NT2/D1 (cell line): ENCODE results near the gene LSMEM2.
A peak's percentile ranks its signal among the peaks of the same experiment; 100 is the strongest.

Experiments
- DNase-seq: peaks from one replicate; pipeline ENCODE4 v3.0.0-alpha.2; 2011; ENCODE audit warnings: low read depth, low spot score
- H3K27me3 ChIP-seq: 2 replicates; pipeline ENCODE4 v1.6.0; 2011; ENCODE audit warnings: mild to moderate bottlenecking; ENCODE audit not compliant: insufficient read length, insufficient read depth
- H3K36me3 ChIP-seq: 2 replicates; pipeline ENCODE4 v1.6.1; 2011; ENCODE audit warnings: mild to moderate bottlenecking, low read length, mixed read lengths; ENCODE audit not compliant: insufficient read depth, insufficient read length
- H3K4me1 ChIP-seq: 2 replicates; pipeline ENCODE4 v1.5.1; 2011; ENCODE audit not compliant: insufficient read depth, insufficient read length
- H3K4me3 ChIP-seq: 2 replicates; pipeline ENCODE4 v1.5.1; 2011; ENCODE audit warnings: low read depth; ENCODE audit not compliant: insufficient read length
- H3K9ac ChIP-seq: 2 replicates; pipeline ENCODE4 v1.6.0; 2011; ENCODE audit warnings: low read depth; ENCODE audit not compliant: insufficient read length
- H3K9me3 ChIP-seq: 2 replicates; pipeline ENCODE4 v1.5.1; 2011; ENCODE audit warnings: mild to moderate bottlenecking, low read length; ENCODE audit not compliant: insufficient read depth
- SUZ12 ChIP-seq: IDR thresholded peaks from 2 replicates; pipeline ENCODE4 v1.6.1; 2011; ENCODE audit not compliant: insufficient read length, insufficient read depth; ENCODE audit errors: extremely low read depth
- YY1 ChIP-seq: IDR thresholded peaks from 2 replicates; pipeline ENCODE4 v1.6.1; 2011; ENCODE audit not compliant: insufficient read length, insufficient read depth
- ZNF274 ChIP-seq: IDR thresholded peaks from 2 replicates; pipeline ENCODE4 v1.6.1; 2011; ENCODE audit warnings: mild to moderate bottlenecking, low read depth, low read length

Gene LSMEM2

GRCh38 chr3:50262778-50263177 is 16.1 kb upstream of the LSMEM2 start:
- no peak for TF ChIP-seq SUZ12
- TF ChIP-seq ZNF274, result no peak
- no peak for TF ChIP-seq YY1
- no peaks in the 10 kb centered on the region for H3K9me3 ChIP-seq
- no peak overlapping the region for H3K4me3 ChIP-seq
- H3K9ac ChIP-seq, result peak overlapping the region; percentile 34
- no peak for DNase-seq
- peaks cover 63% of the 10 kb centered on the region for H3K4me1 ChIP-seq
- no peaks in the 10 kb centered on the region for H3K27me3 ChIP-seq
- H3K36me3 ChIP-seq, result peaks cover 22% of the 10 kb centered on the region

- TF ChIP-seq SUZ12 (no peak), YY1 (no peak), ZNF274 (no peak)
- H3K9ac ChIP-seq, result peak overlapping the region; percentile 92
These were observed 15.2 kb upstream of the LSMEM2 start for GRCh38 chr3:50263478-50264382.

GRCh38 chr3:50264383-50264963 is 14.4 kb upstream of the LSMEM2 start:
- Histone ChIP-seq H3K36me3 (peaks cover 6% of the 10 kb centered on the region), H3K27me3 (no peaks in the 10 kb centered on the region), H3K4me1 (peaks cover 64% of the 10 kb centered on the region), H3K9me3 (no peaks in the 10 kb centered on the region), H3K9ac (peak overlapping the region; percentile 92), H3K4me3 (peak overlapping the region; percentile 1)
- TF ChIP-seq SUZ12 (no peak), YY1 (no peak), ZNF274 (no peak)
- DNase-seq, result peak; percentile 99

More at GRCh38 chr3:50263478-50264382, 15.2 kb upstream of the LSMEM2 start:
- DNase-seq, result no peak
- peak overlapping the region; percentile 1 for H3K4me3 ChIP-seq
- H3K27me3 ChIP-seq, result no peaks in the 10 kb centered on the region
- peaks cover 13% of the 10 kb centered on the region for H3K36me3 ChIP-seq
- H3K9me3 ChIP-seq, result no peaks in the 10 kb centered on the region
- H3K4me1 ChIP-seq, result peaks cover 67% of the 10 kb centered on the region

GRCh38 chr3:50264964-50265485 is 13.9 kb upstream of the LSMEM2 start:
- H3K9me3 ChIP-seq, result no peaks in the 10 kb centered on the region
- peaks cover 65% of the 10 kb centered on the region for H3K4me1 ChIP-seq
- TF ChIP-seq YY1 (no peak), SUZ12 (no peak), ZNF274 (no peak)
- H3K4me3 ChIP-seq, result no peak overlapping the region
- H3K36me3 ChIP-seq, result peaks cover 3% of the 10 kb centered on the region
- peak overlapping the region; percentile 68 for H3K9ac ChIP-seq
- no peak for DNase-seq
- H3K27me3 ChIP-seq, result no peaks in the 10 kb centered on the region

- peak overlapping the region; percentile 68 for H3K9ac ChIP-seq
- no peak for DNase-seq
- H3K27me3 ChIP-seq, result no peaks in the 10 kb centered on the region
- H3K4me1 ChIP-seq, result peaks cover 69% of the 10 kb centered on the region
- no peaks in the 10 kb centered on the region for H3K9me3 ChIP-seq
- TF ChIP-seq ZNF274 (no peak), YY1 (no peak), SUZ12 (no peak)
- H3K4me3 ChIP-seq, result no peak overlapping the region
- peaks cover 9% of the 10 kb centered on the region for H3K36me3 ChIP-seq
These were observed 13.3 kb upstream of the LSMEM2 start for GRCh38 chr3:50265571-50265970.

GRCh38 chr3:50266017-50266416 is 12.9 kb upstream of the LSMEM2 start:
- no peak for TF ChIP-seq ZNF274
- TF ChIP-seq YY1, result no peak
- TF ChIP-seq SUZ12, result no peak
- no peak for DNase-seq
- Histone ChIP-seq H3K27me3 (no peaks in the 10 kb centered on the region), H3K4me3 (no peak overlapping the region), H3K36me3 (peaks cover 13% of the 10 kb centered on the region), H3K9me3 (no peaks in the 10 kb centered on the region), H3K9ac (peak overlapping the region; percentile 68), H3K4me1 (peaks cover 70% of the 10 kb centered on the region)

GRCh38 chr3:50266836-50267235 is 12.1 kb upstream of the LSMEM2 start:
- Histone ChIP-seq H3K9me3 (no peaks in the 10 kb centered on the region), H3K4me3 (peak overlapping the region; percentile 49), H3K9ac (peak overlapping the region; percentile 85), H3K27me3 (no peaks in the 10 kb centered on the region), H3K4me1 (peaks cover 68% of the 10 kb centered on the region), H3K36me3 (peaks cover 20% of the 10 kb centered on the region)
- DNase-seq, result no peak
- TF ChIP-seq SUZ12, result no peak
- no peak for TF ChIP-seq YY1
- no peak for TF ChIP-seq ZNF274
